ENCODE measurements around the gene NOL4L.

The NOL4L gene

DNA sequence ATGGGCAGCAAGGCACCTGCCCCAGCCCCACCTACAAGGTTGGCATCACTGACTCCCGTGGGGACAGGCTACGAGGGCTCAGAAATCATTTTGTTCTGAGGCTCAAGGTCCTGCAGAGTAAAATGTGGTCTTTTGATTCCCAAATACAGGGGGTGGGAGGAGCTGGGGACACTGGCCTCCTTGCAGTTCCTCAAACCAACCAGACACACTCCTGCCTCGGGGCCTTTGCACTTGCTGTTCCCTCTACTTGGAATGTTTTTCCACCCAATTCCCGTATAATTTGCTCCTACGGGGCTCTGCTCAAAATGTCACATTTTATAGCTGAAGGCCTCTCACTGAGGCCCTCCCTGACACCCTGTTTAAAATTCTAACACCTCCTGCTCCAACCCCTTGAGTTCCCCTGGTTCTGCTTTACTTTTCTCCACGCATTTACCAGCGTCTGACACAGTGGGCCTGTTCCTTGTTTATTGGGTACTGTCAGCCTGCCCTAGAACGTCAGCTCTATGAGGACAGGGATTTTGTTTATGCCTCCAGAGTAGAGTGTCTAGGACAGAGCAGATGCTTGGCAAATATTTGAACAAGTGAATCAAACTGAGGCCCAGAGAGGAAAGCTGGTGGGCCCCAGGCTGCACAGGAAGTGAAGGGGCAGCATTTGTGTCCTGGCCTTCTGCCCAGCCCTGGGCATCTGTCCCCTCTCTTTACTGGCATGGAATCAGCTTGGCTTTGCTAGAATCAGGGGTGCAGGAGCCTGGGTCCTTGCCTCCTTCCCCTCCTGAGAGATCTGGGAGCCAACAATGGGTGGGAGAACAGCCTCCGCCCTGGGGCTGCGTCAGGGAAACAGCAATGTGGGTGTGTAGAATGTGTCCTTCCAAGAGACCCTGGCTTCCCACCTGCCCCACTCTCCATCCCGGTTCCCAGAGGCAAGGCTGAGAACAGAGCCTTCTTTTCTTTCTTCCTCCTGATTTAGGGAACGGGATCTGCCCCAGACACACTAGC is 18.5 kb downstream of the NOL4L start:
- no peak overlapping the region for H3K4me3 ChIP-seq (ENCODE audit: low read depth, low read length)
- H3K9me3 ChIP-seq (ENCODE audit: control insufficient read depth, insufficient read depth, low read length): no peaks in the 10 kb centered on the region
- H3K27ac ChIP-seq (ENCODE audit: low read depth, low read length): no peak overlapping the region
- no peaks in the 10 kb centered on the region for H3K36me3 ChIP-seq (ENCODE audit: control insufficient read depth, insufficient read depth, low read length)
- no peak overlapping the region for H3K9ac ChIP-seq (ENCODE audit: low read depth, low read length)
- no peaks in the 10 kb centered on the region for H3K27me3 ChIP-seq (ENCODE audit: control insufficient read depth, insufficient read depth, low read length)
- peaks cover 6% of the 10 kb centered on the region; the same call in 1 of the 2 replicates for H3K4me1 ChIP-seq (ENCODE audit: control insufficient read depth, insufficient read depth, low read length)

DNA sequence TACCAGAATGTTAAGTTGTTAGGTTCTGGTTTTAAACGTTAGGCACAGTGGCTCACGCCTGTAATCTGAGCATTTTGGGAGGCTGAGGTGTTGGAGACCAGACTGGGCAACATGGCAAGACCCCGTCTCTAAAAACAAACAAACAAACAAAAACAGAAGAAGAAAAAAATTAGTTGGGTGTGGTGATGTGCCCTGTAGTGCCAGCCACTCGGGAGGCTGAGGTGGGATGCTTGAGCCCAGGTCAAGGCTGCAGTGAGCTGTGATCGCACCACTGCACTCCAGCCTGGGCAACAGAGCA is 19.4 kb downstream of the NOL4L start:
- Histone ChIP-seq H3K4me1 (ENCODE audit: control insufficient read depth, insufficient read depth, low read length) (peaks cover 6% of the 10 kb centered on the region; the same call in 1 of the 2 replicates), H3K4me3 (ENCODE audit: low read depth, low read length) (no peak overlapping the region), H3K9me3 (ENCODE audit: control insufficient read depth, insufficient read depth, low read length) (no peaks in the 10 kb centered on the region), H3K27me3 (ENCODE audit: control insufficient read depth, insufficient read depth, low read length) (no peaks in the 10 kb centered on the region), H3K9ac (ENCODE audit: low read depth, low read length) (no peak overlapping the region), H3K27ac (ENCODE audit: low read depth, low read length) (no peak overlapping the region), H3K36me3 (ENCODE audit: control insufficient read depth, insufficient read depth, low read length) (no peaks in the 10 kb centered on the region)

DNA sequence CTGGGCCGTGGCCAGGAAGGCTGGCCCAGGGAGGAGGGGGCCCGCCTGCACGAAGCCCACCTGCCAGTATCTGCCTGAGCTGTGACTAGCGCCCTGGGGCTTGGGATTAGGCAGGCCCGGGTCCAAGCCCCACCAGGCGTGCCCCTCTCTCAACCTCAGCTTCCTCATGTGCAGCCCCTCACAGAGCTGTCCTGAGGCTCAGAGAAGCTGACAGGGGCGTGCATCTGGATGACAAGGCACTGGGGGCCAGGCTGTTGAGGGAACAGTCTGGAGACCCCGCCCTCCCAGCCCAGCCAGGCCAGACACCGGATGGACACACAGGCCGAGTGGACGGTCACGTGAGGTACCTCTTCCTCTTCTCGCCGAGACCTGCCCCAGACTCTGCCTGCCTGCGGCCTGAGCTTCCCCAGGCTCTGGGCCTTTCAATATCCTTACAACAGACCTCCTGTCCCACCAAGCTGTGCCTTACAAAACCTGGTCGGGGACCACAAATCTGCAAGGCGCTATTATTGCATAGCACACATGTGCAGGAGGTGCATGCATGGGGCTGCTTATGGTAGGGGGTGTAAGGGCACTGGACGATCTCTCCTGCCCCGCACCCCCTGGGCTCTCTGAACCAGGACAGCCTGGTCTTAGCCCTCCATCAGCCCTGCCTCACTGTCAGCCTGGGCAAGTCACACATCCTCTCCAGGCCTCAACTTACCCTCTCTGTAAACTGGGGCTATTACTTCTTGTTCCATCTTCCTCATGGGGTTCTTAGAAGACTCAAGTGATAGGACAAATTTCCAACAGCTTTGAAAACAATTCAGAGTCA is 20.0 kb downstream of the NOL4L start:
- H3K27ac ChIP-seq (ENCODE audit: low read depth, low read length): no peak overlapping the region
- no peaks in the 10 kb centered on the region for H3K36me3 ChIP-seq (ENCODE audit: control insufficient read depth, insufficient read depth, low read length)
- no peak overlapping the region for H3K4me3 ChIP-seq (ENCODE audit: low read depth, low read length)
- peaks cover 6% of the 10 kb centered on the region; the same call in 1 of the 2 replicates for H3K4me1 ChIP-seq (ENCODE audit: control insufficient read depth, insufficient read depth, low read length)
- no peaks in the 10 kb centered on the region for H3K27me3 ChIP-seq (ENCODE audit: control insufficient read depth, insufficient read depth, low read length)
- no peak overlapping the region for H3K9ac ChIP-seq (ENCODE audit: low read depth, low read length)
- no peaks in the 10 kb centered on the region for H3K9me3 ChIP-seq (ENCODE audit: control insufficient read depth, insufficient read depth, low read length)

DNA sequence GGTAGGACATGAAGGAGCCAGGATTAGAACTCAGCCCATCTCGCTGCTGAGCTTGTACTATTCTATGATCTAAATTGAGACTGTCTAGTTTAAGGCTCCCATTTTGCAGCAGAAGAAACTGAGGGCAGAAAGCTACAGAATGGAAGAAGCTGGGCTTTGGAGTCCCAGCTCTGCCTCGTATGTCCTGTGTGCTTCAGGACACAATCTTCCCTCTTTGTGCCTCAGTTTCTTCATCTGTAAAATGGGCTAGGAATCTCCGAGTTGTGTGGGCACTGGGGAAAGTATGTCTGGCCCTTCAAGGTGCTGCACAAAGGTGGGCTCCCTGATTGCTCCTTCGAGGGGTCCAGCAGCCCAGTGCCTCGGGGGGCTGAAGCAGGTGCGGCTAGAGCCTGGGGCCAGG is 20.7 kb downstream of the NOL4L start:
- peaks cover 6% of the 10 kb centered on the region; the same call in 1 of the 2 replicates for H3K4me1 ChIP-seq (ENCODE audit: control insufficient read depth, insufficient read depth, low read length)

DNA sequence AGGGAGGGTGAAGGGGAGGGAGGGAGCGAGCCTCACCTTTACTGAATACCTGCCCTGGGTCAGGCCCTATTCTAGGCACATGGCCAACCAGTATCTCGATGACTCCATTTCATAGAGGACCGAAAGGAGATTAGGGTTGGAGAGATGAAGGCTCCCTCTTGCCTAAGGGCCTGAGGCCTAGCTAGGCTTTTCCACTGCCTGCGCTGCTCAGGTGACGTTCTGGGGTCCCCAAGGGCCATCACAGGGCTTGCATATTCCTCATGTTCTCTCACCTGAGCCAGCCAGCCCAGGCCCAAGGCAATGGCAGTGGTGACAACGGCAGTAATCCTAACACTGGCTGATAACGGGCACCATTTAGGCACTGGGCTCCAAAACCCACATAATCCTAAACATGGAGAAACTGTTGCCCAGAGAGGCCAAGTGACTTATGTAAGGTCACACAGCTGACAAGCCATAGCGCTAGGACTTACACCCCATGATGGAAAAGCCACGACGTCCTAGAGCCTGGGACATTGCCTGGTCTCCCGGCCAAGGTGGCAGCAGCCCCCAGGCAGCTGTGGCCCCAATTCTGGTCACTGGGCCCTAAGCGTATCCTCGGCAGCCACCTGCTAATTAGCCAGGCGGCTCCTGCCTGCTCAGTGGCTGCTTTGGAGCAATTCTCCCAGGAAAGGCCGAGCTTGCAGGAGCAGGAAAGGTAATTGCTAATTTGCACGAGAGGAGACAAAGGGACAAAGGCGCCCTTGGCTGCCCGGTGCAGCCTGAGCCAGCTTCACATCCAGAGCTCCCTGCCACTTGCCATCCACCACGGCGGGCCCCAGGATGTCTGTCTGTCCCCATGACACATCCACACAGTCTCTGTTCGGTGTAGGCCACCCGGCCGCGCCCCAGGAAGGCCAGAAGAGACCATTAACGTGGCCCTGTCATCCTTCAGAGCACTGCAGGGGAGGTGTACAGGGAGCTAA is 21.5 kb downstream of the NOL4L start:
- no peak overlapping the region for H3K27ac ChIP-seq (ENCODE audit: low read depth, low read length)
- no peak overlapping the region for H3K4me3 ChIP-seq (ENCODE audit: low read depth, low read length)
- H3K36me3 ChIP-seq (ENCODE audit: control insufficient read depth, insufficient read depth, low read length): no peaks in the 10 kb centered on the region
- H3K9me3 ChIP-seq (ENCODE audit: control insufficient read depth, insufficient read depth, low read length): no peaks in the 10 kb centered on the region
- peaks cover 6% of the 10 kb centered on the region; the same call in 1 of the 2 replicates for H3K4me1 ChIP-seq (ENCODE audit: control insufficient read depth, insufficient read depth, low read length)
- H3K27me3 ChIP-seq (ENCODE audit: control insufficient read depth, insufficient read depth, low read length): no peaks in the 10 kb centered on the region
- no peak overlapping the region for H3K9ac ChIP-seq (ENCODE audit: low read depth, low read length)

More for the DNA sequence above, 20.7 kb downstream of the NOL4L start:
- no peaks in the 10 kb centered on the region for H3K36me3 ChIP-seq (ENCODE audit: control insufficient read depth, insufficient read depth, low read length)
- no peaks in the 10 kb centered on the region for H3K27me3 ChIP-seq (ENCODE audit: control insufficient read depth, insufficient read depth, low read length)
- H3K9me3 ChIP-seq (ENCODE audit: control insufficient read depth, insufficient read depth, low read length): no peaks in the 10 kb centered on the region
- H3K4me3 ChIP-seq (ENCODE audit: low read depth, low read length): no peak overlapping the region
- H3K27ac ChIP-seq (ENCODE audit: low read depth, low read length): no peak overlapping the region
- H3K9ac ChIP-seq (ENCODE audit: low read depth, low read length): no peak overlapping the region

DNA sequence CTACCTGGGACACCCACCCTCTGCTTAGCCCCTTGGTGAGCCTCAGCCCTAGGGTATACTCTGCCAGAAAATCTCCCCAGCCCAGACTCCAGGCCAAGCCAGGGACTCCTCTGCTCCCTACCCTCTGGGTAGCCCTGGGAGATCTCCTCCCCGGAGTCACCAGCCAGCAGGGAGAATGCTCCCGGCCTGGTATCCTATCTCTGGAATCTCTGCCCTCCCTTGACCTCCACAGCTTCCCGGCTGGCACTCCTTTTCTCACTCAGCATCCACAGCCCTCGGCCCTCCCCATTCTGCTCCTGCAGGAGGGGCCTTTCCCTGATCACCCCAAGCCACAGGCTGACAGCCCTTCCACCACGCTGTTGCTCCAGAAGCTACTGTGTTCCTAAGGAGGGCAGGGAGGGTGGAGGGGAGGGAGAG is 22.6 kb downstream of the NOL4L start:
- Histone ChIP-seq H3K27me3 (ENCODE audit: control insufficient read depth, insufficient read depth, low read length) (no peaks in the 10 kb centered on the region), H3K27ac (ENCODE audit: low read depth, low read length) (peak overlapping the region; percentile 47), H3K4me3 (ENCODE audit: low read depth, low read length) (no peak overlapping the region), H3K9ac (ENCODE audit: low read depth, low read length) (no peak overlapping the region), H3K9me3 (ENCODE audit: control insufficient read depth, insufficient read depth, low read length) (no peaks in the 10 kb centered on the region), H3K36me3 (ENCODE audit: control insufficient read depth, insufficient read depth, low read length) (no peaks in the 10 kb centered on the region), H3K4me1 (ENCODE audit: control insufficient read depth, insufficient read depth, low read length) (peaks cover 6% of the 10 kb centered on the region; the same call in 1 of the 2 replicates)

DNA sequence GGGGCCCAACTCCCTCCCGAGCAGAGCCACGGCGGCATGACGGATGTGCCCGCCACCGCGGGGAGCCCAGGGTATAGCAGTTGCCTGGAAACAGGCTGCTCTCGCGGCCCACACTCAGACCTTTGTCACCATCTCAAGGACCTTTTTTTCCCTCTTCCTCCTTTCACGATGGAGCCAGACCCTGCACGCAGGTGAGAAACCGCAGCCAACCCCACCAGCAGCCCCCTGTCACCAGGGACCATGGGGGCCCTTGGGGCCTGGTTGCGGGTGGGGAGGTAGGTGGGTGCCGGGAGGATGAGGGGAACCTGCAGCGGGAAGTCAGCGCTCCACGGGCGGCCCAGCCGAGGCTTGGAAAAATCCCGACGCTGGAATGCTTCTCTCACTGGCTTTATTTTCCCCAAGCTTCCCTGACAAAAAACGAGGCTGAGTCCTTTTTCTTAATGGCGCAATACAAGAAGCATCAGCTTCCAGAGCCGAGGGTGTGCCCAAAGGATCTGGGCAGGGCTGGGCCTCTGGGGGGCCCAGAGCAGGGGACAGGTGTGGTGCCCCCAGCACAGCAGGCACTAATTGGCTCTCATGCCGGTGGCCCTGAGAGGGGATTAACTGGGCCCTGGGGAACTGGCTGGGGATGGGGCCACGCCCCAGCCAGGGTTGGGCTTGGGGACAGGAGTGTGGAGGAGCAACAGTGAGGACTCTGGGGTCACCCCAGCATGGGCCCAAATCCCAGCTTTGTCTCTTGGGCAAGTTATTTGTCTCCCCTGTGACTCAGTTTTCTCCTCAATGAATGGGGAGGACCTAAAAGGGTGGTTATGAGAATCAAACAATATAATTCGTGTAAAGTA is 23.9 kb downstream of the NOL4L start:
- Histone ChIP-seq H3K4me1 (ENCODE audit: control insufficient read depth, insufficient read depth, low read length) (peaks cover 6% of the 10 kb centered on the region; the same call in 1 of the 2 replicates), H3K36me3 (ENCODE audit: control insufficient read depth, insufficient read depth, low read length) (no peaks in the 10 kb centered on the region), H3K27ac (ENCODE audit: low read depth, low read length) (peak overlapping the region; percentile 37), H3K9me3 (ENCODE audit: control insufficient read depth, insufficient read depth, low read length) (no peaks in the 10 kb centered on the region), H3K4me3 (ENCODE audit: low read depth, low read length) (no peak overlapping the region), H3K9ac (ENCODE audit: low read depth, low read length) (no peak overlapping the region), H3K27me3 (ENCODE audit: control insufficient read depth, insufficient read depth, low read length) (no peaks in the 10 kb centered on the region)

DNA sequence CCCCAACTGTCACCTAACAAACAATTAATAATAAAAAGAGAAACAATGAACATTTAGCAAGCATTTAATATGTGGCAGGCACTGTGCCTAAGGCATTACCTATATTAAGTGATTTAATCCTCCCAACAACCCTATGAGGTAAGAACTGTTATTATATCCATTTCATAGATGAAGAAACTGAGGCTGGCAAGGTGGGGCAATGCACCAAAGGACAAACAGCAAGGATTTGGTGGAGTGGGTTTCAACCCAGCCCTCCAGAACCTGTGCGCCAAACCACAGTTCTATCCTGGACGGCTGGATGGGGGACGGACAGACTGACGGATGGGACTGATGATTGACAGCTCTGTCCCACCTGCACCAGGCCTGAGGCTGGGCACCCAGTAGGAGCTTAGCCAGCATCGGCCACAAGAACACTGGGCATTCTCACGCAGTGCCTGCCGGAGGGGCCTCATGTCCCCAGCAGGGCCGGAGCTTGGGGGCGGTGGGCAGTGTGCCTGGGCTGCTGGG is 24.6 kb downstream of the NOL4L start:
- H3K27ac ChIP-seq (ENCODE audit: low read depth, low read length): peak overlapping the region; percentile 37

DNA sequence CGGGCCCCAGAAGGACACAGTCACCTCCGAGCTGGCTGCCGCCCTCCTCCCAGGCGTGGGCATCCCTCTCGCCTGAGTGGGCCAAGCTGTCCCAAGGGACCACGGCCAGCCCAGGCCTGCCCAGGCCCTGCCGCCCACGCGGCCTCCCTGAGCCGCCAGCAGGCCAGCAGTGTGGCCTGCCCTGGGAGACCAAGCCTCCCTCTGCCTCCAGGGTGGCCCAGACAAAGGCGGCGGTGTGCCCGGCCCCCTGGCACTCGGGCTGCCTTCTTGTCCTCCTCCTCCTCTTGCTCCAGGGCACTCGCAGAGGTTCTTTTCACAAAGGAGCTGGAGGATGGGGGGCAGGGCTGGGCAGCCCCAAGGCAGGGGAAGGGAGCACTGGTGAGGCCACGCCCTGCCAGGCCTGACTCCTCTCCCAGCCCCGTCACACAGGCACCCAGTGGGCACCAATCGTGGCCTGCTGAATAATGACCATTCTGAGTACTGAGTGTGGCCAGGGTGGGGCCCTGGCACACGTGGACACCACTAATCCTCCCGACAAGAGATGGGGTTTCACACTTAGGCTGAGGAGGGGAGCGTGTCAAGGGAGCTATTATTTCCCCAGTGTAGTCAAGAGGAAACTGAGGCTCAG is 25.3 kb downstream of the NOL4L start:
- Histone ChIP-seq H3K9me3 (ENCODE audit: control insufficient read depth, insufficient read depth, low read length) (no peaks in the 10 kb centered on the region), H3K36me3 (ENCODE audit: control insufficient read depth, insufficient read depth, low read length) (no peaks in the 10 kb centered on the region), H3K27ac (ENCODE audit: low read depth, low read length) (no peak overlapping the region), H3K4me3 (ENCODE audit: low read depth, low read length) (no peak overlapping the region), H3K4me1 (ENCODE audit: control insufficient read depth, insufficient read depth, low read length) (peaks cover 6% of the 10 kb centered on the region; the same call in 1 of the 2 replicates), H3K9ac (ENCODE audit: low read depth, low read length) (no peak overlapping the region), H3K27me3 (ENCODE audit: control insufficient read depth, insufficient read depth, low read length) (no peaks in the 10 kb centered on the region)

More for the DNA sequence above, 24.6 kb downstream of the NOL4L start:
- no peaks in the 10 kb centered on the region for H3K9me3 ChIP-seq (ENCODE audit: control insufficient read depth, insufficient read depth, low read length)
- H3K36me3 ChIP-seq (ENCODE audit: control insufficient read depth, insufficient read depth, low read length): no peaks in the 10 kb centered on the region
- no peak overlapping the region for H3K4me3 ChIP-seq (ENCODE audit: low read depth, low read length)
- H3K27me3 ChIP-seq (ENCODE audit: control insufficient read depth, insufficient read depth, low read length): no peaks in the 10 kb centered on the region
- no peak overlapping the region for H3K9ac ChIP-seq (ENCODE audit: low read depth, low read length)
- peaks cover 6% of the 10 kb centered on the region; the same call in 1 of the 2 replicates for H3K4me1 ChIP-seq (ENCODE audit: control insufficient read depth, insufficient read depth, low read length)

Measured in HUES48 (cell line).